H1 (cell line): ENCODE results near the gene DNER. TPM values are rescaled to one million over a fixed set of nuclear protein-coding genes. Genes with fewer than 3 reads are reported as not detected.

Source experiments
- BACH1 ChIP-seq: IDR thresholded peaks from 2 replicates; pipeline ENCODE4 v1.6.1; 2012; ENCODE audit warnings: low read length, improper control_type of control experiment
- CHD2 ChIP-seq: IDR thresholded peaks from 2 replicates; pipeline ENCODE4 v1.6.1; 2012; ENCODE audit warnings: low read length, improper control_type of control experiment
- FOSL1 ChIP-seq: IDR thresholded peaks from 2 replicates; pipeline ENCODE4 v1.6.1; 2011; ENCODE audit warnings: mild to moderate bottlenecking, low read depth, low read length, moderate library complexity; ENCODE audit not compliant: insufficient read depth
- TAF1 ChIP-seq: IDR thresholded peaks from 2 replicates; pipeline ENCODE4 v1.6.1; 2011; ENCODE audit warnings: mild to moderate bottlenecking, low read depth, low read length
- TAF7 ChIP-seq: optimal IDR thresholded peaks from 2 replicates; pipeline ENCODE3; 2011; ENCODE audit warnings: low read depth, mild to moderate bottlenecking, inconsistent platforms, low read length, moderate library complexity, borderline replicate concordance
- TCF12 ChIP-seq: IDR thresholded peaks from 2 replicates; pipeline ENCODE4 v1.6.1; 2011; ENCODE audit warnings: low read depth, mild to moderate bottlenecking, low read length
- polyA plus RNA-seq, 7 experiments: library from polyadenylated mRNA; depleted of rRNA in 3 of 7; stranded (reverse) in 5 of 7; unstranded in 2 of 7; fragments of >200 nt in 5 of 7; fragments of 200-250 nt in 2 of 7; gene quantifications; 1 replicate in 5 of 7; 2 replicates in 1 of 7; 4 replicates in 1 of 7; pipeline versions ENCODE4 v1.2.1 to v1.2.3, GENCODE V29; 2011 to 2013; ENCODE audit warnings: missing spikeins in 2 of 7, mixed read lengths in 2 of 7
- total RNA-seq: library from RNA; stranded (reverse); fragmentation: NEBNext Ultra II Directional; extraction: Animal tissue kit (Norgen Biotek cat#: 25700); gene quantifications from 2 replicates; pipeline ENCODE4 v1.2.1, GENCODE V29; 2021
- TF ChIP-seq, protein P1 (sequence below): IDR thresholded peaks from 2 replicates; pipeline ENCODE4 v1.6.1; 2012; ENCODE audit warnings: low read length, inconsistent platforms
- TF ChIP-seq, protein P2 (sequence below): fragments of 300-600 bp; sonication (generic); IDR thresholded peaks from 2 replicates; pipeline ENCODE4 v1.7.1; 2012; ENCODE audit warnings: low read length, moderate library complexity, mild to moderate bottlenecking, inconsistent platforms; ENCODE audit not compliant: insufficient replicate concordance

Gene DNER
- total and polyA plus RNA-seq, 2 of the 8 experiments (the other 6 are each of a cell fraction or from before 2014, with no cell fraction given), result 6.8 to 16.3 TPM

DNA sequence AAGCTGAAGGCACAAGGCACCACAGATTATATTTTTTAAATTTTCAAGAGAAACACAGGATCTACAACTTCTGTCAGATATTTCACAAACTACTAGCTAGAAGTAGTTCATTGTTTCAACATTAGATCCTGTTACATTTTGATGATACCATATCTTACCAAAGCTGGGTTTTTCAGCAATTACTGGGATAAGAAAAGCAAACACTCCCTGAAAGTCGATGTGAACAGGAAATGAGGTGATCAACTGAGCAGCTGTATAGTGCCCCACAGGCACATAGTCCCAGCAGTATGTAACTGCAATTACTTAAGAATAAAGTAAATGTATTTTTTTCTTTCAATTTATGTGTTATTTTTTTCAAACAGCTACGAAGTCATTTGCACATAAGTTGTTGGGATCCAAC is 103.5 kb downstream of the DNER start (continued):
- TF ChIP-seq, protein P1, sequence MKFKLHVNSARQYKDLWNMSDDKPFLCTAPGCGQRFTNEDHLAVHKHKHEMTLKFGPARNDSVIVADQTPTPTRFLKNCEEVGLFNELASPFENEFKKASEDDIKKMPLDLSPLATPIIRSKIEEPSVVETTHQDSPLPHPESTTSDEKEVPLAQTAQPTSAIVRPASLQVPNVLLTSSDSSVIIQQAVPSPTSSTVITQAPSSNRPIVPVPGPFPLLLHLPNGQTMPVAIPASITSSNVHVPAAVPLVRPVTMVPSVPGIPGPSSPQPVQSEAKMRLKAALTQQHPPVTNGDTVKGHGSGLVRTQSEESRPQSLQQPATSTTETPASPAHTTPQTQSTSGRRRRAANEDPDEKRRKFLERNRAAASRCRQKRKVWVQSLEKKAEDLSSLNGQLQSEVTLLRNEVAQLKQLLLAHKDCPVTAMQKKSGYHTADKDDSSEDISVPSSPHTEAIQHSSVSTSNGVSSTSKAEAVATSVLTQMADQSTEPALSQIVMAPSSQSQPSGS, result no peak
- TF ChIP-seq TCF12, result no peak
- TF ChIP-seq TAF7, result no peak
- TF ChIP-seq CHD2, result no peak
- no peak for TF ChIP-seq FOSL1
- TF ChIP-seq, protein P2, sequence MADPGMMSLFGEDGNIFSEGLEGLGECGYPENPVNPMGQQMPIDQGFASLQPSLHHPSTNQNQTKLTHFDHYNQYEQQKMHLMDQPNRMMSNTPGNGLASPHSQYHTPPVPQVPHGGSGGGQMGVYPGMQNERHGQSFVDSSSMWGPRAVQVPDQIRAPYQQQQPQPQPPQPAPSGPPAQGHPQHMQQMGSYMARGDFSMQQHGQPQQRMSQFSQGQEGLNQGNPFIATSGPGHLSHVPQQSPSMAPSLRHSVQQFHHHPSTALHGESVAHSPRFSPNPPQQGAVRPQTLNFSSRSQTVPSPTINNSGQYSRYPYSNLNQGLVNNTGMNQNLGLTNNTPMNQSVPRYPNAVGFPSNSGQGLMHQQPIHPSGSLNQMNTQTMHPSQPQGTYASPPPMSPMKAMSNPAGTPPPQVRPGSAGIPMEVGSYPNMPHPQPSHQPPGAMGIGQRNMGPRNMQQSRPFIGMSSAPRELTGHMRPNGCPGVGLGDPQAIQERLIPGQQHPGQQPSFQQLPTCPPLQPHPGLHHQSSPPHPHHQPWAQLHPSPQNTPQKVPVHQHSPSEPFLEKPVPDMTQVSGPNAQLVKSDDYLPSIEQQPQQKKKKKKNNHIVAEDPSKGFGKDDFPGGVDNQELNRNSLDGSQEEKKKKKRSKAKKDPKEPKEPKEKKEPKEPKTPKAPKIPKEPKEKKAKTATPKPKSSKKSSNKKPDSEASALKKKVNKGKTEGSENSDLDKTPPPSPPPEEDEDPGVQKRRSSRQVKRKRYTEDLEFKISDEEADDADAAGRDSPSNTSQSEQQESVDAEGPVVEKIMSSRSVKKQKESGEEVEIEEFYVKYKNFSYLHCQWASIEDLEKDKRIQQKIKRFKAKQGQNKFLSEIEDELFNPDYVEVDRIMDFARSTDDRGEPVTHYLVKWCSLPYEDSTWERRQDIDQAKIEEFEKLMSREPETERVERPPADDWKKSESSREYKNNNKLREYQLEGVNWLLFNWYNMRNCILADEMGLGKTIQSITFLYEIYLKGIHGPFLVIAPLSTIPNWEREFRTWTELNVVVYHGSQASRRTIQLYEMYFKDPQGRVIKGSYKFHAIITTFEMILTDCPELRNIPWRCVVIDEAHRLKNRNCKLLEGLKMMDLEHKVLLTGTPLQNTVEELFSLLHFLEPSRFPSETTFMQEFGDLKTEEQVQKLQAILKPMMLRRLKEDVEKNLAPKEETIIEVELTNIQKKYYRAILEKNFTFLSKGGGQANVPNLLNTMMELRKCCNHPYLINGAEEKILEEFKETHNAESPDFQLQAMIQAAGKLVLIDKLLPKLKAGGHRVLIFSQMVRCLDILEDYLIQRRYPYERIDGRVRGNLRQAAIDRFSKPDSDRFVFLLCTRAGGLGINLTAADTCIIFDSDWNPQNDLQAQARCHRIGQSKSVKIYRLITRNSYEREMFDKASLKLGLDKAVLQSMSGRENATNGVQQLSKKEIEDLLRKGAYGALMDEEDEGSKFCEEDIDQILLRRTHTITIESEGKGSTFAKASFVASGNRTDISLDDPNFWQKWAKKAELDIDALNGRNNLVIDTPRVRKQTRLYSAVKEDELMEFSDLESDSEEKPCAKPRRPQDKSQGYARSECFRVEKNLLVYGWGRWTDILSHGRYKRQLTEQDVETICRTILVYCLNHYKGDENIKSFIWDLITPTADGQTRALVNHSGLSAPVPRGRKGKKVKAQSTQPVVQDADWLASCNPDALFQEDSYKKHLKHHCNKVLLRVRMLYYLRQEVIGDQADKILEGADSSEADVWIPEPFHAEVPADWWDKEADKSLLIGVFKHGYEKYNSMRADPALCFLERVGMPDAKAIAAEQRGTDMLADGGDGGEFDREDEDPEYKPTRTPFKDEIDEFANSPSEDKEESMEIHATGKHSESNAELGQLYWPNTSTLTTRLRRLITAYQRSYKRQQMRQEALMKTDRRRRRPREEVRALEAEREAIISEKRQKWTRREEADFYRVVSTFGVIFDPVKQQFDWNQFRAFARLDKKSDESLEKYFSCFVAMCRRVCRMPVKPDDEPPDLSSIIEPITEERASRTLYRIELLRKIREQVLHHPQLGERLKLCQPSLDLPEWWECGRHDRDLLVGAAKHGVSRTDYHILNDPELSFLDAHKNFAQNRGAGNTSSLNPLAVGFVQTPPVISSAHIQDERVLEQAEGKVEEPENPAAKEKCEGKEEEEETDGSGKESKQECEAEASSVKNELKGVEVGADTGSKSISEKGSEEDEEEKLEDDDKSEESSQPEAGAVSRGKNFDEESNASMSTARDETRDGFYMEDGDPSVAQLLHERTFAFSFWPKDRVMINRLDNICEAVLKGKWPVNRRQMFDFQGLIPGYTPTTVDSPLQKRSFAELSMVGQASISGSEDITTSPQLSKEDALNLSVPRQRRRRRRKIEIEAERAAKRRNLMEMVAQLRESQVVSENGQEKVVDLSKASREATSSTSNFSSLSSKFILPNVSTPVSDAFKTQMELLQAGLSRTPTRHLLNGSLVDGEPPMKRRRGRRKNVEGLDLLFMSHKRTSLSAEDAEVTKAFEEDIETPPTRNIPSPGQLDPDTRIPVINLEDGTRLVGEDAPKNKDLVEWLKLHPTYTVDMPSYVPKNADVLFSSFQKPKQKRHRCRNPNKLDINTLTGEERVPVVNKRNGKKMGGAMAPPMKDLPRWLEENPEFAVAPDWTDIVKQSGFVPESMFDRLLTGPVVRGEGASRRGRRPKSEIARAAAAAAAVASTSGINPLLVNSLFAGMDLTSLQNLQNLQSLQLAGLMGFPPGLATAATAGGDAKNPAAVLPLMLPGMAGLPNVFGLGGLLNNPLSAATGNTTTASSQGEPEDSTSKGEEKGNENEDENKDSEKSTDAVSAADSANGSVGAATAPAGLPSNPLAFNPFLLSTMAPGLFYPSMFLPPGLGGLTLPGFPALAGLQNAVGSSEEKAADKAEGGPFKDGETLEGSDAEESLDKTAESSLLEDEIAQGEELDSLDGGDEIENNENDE, result no peak
- TF ChIP-seq BACH1, result no peak
- no peak for TF ChIP-seq TAF1
- TF ChIP-seq, all 59 proteins: peak for 0
